Small intestine (tissue), 7 donors: ENCODE results near the gene PIGQ. TPM values are rescaled to one million over a fixed set of nuclear protein-coding genes. Genes with fewer than 3 reads are reported as not detected.
A peak's percentile ranks its signal among the peaks of the same experiment; 100 is the strongest.

Source experiments
- DNase-seq, 2 donors: peaks; one replicate each; pipeline versions ENCODE4 v3.0.0 to v3.0.0-alpha.2; 2013
- FAIRE-seq: peaks from 2 replicates; lab custom pipeline; 2012; peaks lifted over from hg19 to GRCh38; lab: Jason Lieb, UNC
- H3K27ac ChIP-seq, 3 donors: one replicate each; pipeline ENCODE4 v1.5.1; 2013; ENCODE audit warnings: low read length in 2 of 3, mild to moderate bottlenecking in 2 of 3, control low read depth in 1 of 3, inconsistent platforms in 1 of 3, low read depth in 1 of 3, moderate library complexity in 1 of 3
- H3K27me3 ChIP-seq, 3 donors: one replicate each; pipeline ENCODE4 v1.6.1; 2013; ENCODE audit warnings: low read length in 3 of 3, inconsistent platforms in 1 of 3; ENCODE audit not compliant: control insufficient read depth in 3 of 3, insufficient read depth in 3 of 3
- H3K36me3 ChIP-seq, 3 donors: one replicate each; pipeline ENCODE4 v1.6.1; 2013; ENCODE audit warnings: low read length in 3 of 3, inconsistent platforms in 1 of 3, low read depth in 1 of 3, mild to moderate bottlenecking in 1 of 3, moderate library complexity in 1 of 3; ENCODE audit not compliant: control insufficient read depth in 3 of 3, insufficient read depth in 2 of 3
- H3K4me1 ChIP-seq, 3 donors: one replicate each; pipeline ENCODE4 v1.6.1; 2013; ENCODE audit warnings: low read length in 2 of 3, inconsistent platforms in 1 of 3, low read depth in 1 of 3, mild to moderate bottlenecking in 1 of 3, moderate library complexity in 1 of 3; ENCODE audit not compliant: control insufficient read depth in 3 of 3, insufficient read depth in 2 of 3
- H3K4me3 ChIP-seq, 3 donors: one replicate each; pipeline ENCODE4 v1.5.1; 2013; ENCODE audit warnings: low read length in 3 of 3, control low read depth in 1 of 3, inconsistent platforms in 1 of 3, low read depth in 1 of 3, mild to moderate bottlenecking in 1 of 3, moderate library complexity in 1 of 3
- H3K9me3 ChIP-seq, 2 donors: one replicate each; pipeline ENCODE4 v1.6.1; 2013; ENCODE audit warnings: low read depth in 1 of 2, low read length in 1 of 2; ENCODE audit not compliant: control insufficient read depth in 2 of 2, insufficient read depth in 1 of 2
- WGBS, 3 donors: extraction: QIAGEN DNeasy Blood & Tissue Kit; methylation state at CpG; one replicate each; pipeline ENCODE4 v1.1.7; 2013; 5-methylcytosine and 5-hydroxymethylcytosine counted together
- polyA plus RNA-seq, 4 donors: library from polyadenylated mRNA; stranded (reverse) in 3 of 4; unstranded in 1 of 4; fragments of 200-250 nt in 3 of 4; fragments of 120-200 nt in 1 of 4; gene quantifications; one replicate each; pipeline versions ENCODE4 v1.2.1 to v1.2.3, GENCODE V29; 2013
- donor health status: healthy with polysubstance abuse.
- donor health status: control.
- donor health status: control.
- donor health status: Bipolar disorder and iron deficiency.
- donor health status: healthy.

PIGQ gene
- polyA plus RNA-seq, 4 donors = 21.3 to 43.5 (median 28.0) TPM

DNA sequence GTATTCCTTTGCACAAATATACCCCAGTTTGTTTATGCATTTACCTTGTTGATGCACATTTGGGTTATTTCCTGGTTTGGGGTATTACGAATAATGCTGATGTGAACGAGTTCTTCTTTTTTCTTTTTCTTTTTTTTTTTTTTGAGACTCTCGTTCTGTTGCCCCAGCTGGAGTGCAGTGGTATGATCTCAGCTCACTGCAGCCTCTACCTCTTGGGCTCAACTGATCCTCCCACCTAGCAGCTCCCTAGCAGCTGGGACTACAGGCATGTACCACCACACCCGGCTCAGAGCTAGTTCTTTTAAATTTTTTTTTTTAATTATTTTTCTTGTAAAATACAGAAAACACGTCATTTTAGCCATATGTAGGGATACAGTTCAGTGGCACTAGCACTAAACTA lies 34.2 kb downstream of the PIGQ start:
- no peak for DNase-seq
- Histone ChIP-seq H3K27ac (no peak overlapping the region), H3K27me3 (no peaks in the 10 kb centered on the region), H3K4me1 (no peaks in the 10 kb centered on the region), H3K4me3 (no peak overlapping the region), H3K9me3 (peaks cover 0 to 13% of the 10 kb centered on the region in 2 donors), H3K36me3 (peaks cover 0 to 57% (median 0%) of the 10 kb centered on the region in 3 donors)
- FAIRE-seq = no peak
- 75 to 91% (median 83%) methylated on average over 5 of the region's 5 CpGs for WGBS, 3 donors

DNA sequence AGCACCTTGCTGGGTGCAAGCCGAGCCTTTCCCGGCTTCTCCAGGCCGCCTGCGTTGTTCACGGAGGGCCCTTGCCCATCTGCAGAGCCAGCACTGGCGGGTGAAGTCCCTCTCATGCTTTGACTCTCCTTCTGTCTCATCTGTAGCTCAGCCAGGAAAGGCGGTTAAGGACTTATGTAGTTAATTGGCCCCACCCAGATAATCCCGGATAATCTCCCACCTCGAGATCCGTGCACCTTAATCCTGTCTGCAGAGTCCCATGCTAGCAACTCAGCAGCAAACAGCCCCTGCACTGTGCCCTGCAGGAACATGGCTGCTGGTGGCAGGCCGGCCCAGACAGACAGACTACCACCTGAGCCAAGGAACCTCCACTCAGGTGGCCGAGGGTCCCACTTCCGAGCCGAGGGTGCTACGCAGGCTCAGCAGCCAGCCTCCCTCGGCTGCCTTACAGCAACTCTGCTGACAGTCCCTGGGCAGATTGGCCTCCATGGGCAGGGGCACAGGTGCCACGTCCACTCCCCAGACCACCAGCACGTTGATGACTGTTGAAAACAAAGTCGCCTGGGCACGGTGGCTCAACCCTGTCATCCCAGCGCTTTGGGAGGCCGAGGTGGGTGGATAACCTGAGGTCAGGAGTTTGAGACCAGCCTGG lies 37.0 kb downstream of the PIGQ start:
- FAIRE-seq = no peak
- no peak for DNase-seq
- Histone ChIP-seq H3K27me3 (no peaks in the 10 kb centered on the region), H3K4me3 (no peak overlapping the region), H3K4me1 (no peaks in the 10 kb centered on the region), H3K36me3 (peaks cover 0 to 40% (median 0%) of the 10 kb centered on the region in 3 donors), H3K9me3 (peaks cover 0 to 19% of the 10 kb centered on the region in 2 donors), H3K27ac (no peak overlapping the region)
- WGBS, 3 donors = 84 to 93% (median 92%) methylated on average over 22 of the region's 22 CpGs

DNA sequence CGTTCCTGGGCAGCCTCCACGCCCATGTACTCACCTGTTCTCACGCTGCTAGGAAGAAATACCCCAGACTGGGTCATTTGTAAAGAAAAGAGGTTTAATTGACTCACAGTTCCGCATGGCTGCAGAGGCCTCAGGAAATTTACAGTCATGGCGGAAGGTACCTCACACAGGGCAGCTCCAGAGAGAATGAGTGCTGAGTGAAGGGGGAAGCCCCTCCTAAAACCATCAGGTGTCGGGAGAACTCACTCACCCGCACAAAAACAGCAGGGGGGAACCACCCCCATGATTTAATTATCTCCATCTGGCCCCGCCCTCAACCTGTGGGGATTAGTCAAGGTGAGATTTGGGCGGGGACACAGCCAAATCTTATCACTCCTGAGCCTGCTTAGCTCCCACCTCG lies 38.3 kb downstream of the PIGQ start:
- H3K4me3 ChIP-seq = no peak overlapping the region
- H3K9me3 ChIP-seq = peaks cover 0 to 19% of the 10 kb centered on the region in 2 donors
- DNase-seq (no peak), FAIRE-seq (no peak)
- 65 to 70% (median 66%) methylated on average over 10 of the region's 10 CpGs for WGBS, 3 donors
- no peak overlapping the region for H3K27ac ChIP-seq
- peaks cover 0 to 32% (median 0%) of the 10 kb centered on the region in 3 donors for H3K36me3 ChIP-seq
- H3K4me1 ChIP-seq = no peaks in the 10 kb centered on the region
- H3K27me3 ChIP-seq = no peaks in the 10 kb centered on the region

DNA sequence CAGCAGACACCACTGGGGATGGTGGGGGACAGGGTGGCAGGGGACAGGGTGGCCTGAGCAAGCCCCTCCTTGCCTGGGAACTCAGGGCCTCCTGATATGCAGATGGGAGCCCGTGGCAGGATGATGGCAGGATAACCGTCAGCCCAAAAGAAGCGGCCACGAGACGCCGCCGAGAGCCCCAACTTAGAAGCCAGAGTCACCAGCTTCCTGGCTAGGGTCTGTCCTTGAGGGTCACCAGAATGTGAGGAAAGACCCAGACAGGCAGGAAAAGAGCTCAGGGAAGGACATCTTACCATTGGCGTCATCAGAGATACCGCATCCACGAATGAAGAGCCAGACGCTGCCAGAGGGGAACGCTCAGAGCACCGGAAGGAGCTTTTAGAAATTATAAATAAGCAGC lies 39.5 kb downstream of the PIGQ start:
- Histone ChIP-seq H3K4me3 (no peak overlapping the region), H3K4me1 (no peaks in the 10 kb centered on the region), H3K27me3 (no peaks in the 10 kb centered on the region), H3K27ac (no peak overlapping the region), H3K9me3 (peaks cover 0 to 28% of the 10 kb centered on the region in 2 donors), H3K36me3 (peaks cover 0 to 34% (median 0%) of the 10 kb centered on the region in 3 donors)
- DNase-seq = no peak
- no peak for FAIRE-seq
- WGBS, 3 donors = 87 to 89% (median 88%) methylated on average over 13 of the region's 13 CpGs

DNA sequence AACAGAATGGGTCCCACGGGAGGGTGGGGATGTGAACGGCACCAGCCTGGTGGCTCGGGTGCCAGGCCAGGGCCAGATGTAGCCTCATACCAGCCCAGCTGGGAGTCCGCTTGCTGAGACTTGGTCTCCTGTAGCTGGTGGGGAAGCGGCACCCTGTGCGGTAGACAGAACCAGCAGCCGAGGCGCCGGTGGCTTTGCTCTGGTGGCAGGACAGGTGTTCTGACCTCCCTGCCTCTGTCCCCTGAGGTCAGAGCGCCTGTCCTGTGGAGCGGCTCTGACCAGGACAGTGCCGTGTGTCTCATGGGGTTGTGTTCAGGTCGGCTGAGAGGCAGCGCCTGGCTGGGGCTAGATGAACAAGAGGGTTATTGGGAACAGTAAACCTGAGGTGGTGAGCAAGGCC lies 40.2 kb downstream of the PIGQ start:
- no peak overlapping the region for H3K4me3 ChIP-seq
- FAIRE-seq = no peak
- DNase-seq = no peak
- no peak overlapping the region for H3K27ac ChIP-seq
- H3K9me3 ChIP-seq = peaks cover 0 to 23% of the 10 kb centered on the region in 2 donors
- H3K4me1 ChIP-seq = no peaks in the 10 kb centered on the region
- H3K36me3 ChIP-seq = peaks cover 0 to 35% (median 0%) of the 10 kb centered on the region in 3 donors
- WGBS, 3 donors = 74 to 86% (median 83%) methylated on average over 14 of the region's 14 CpGs
- H3K27me3 ChIP-seq = no peaks in the 10 kb centered on the region

DNA sequence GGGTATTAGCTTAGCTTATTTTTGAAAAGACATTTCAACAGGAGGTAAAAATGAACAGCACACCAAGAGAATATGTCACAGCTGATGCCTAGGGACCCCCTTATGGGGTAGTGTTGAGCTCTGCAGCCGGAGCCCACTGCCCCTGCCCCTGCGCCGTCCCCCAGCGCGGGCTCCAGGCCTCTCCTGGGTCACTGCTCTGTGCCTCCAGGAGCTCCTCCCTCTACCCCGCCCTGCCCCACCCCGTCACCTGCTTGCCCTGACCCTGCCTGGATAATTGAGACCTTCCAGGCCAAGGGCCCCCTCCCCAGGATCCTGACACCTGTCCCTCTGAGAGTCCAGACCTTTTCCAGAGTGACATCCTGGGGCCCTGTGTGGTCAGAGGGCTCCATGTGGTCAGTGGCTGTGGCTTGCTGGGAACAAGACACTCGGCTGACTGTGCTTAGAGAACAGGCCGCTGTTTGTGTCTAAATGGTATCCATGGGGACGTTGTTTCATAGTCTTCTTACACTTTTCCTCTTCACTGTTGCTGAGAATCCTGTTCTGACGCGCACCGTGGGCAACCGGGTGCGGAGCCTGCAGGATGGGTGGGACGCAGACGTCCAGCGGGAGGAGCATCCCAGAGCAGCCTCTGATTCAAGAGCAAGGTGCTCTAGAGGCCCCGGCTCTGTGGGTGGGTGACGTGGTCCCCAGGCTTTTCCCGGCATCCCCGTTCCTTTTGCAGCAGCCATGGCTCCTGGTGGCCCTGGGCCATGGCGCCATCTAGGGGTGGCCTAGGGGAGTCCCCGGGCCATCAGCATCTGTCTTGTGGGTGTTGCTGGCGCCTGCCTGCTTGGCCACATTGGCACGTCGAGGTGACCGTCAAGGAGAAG lies 41.0 kb downstream of the PIGQ start:
- WGBS, 3 donors = 51 to 71% (median 62%) methylated on average over 28 of the region's 28 CpGs
- H3K9me3 ChIP-seq = peaks cover 0 to 15% of the 10 kb centered on the region in 2 donors
- DNase-seq = peak in 1 of 2 donors; percentile 60
- H3K36me3 ChIP-seq = peaks cover 0 to 33% (median 0%) of the 10 kb centered on the region in 3 donors
- no peak overlapping the region for H3K27ac ChIP-seq
- H3K27me3 ChIP-seq = no peaks in the 10 kb centered on the region
- H3K4me1 ChIP-seq = no peaks in the 10 kb centered on the region
- FAIRE-seq = no peak
- H3K4me3 ChIP-seq = no peak overlapping the region

DNA sequence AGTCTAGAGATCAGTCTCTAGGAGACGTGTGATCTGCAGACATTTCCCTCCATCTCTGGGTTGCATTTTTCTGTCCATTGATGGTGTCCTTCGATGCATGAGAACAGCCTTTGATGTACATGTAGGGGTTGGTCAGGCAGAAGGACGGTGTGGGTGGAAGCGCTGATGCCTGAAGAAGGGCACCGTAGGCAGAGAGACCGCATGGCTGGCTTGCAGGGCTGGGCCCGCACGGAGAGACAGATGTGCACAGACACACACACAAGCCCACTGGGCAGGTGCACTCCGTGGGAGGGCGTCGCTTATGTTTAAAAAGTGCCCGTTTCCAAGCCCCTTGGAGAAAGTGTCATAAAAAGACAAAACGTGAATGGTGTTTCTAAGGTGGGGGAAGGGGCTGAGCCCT lies 45.4 kb downstream of the PIGQ start:
- no peak for FAIRE-seq

DNA sequence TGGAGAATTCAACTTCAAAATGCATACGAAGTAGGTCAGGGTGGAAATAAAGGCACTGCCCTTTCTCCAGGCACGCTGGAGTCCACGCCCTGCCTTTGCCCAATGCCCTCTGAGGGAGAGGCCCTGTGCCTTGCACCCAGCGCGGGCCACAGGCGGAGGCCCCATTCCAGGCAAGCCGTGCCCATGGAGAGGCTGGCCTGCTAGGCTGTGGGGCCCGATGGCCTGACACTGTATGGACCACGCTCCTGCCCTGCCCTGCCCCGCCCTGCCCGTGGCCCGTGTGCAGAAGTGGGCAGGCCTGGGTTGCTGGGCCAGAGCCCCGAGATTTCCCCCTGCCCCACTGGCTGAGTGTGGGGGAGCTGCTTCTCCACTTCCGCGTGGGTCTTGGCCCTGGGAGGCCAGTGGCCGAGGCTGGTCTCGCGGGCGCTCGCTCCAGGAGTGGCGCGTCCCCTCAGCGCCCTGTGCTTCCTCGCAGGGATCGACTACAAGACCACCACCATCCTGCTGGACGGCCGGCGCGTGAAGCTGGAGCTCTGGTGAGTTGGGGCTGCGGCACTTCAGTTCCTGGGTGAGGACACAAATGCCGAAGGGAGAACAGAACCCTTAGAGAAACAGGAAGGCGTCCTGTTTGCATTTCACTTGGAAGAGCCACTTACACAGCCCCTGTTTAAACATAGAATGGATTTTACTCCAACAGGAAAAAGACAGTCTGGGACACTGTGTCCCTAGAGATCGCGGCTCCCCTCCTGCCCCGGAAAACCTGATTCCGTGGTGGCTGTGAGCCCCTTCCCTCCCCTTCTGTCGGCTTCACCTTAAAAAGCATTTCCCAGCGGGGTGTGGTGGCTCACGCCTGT lies 47.2 kb downstream of the PIGQ start:
- peak overlapping the region in 1 of 3 donors; percentile 49 for H3K27ac ChIP-seq
- FAIRE-seq = no peak
- WGBS, 3 donors = 81 to 91% (median 84%) methylated on average over 36 to 39 of the region's 39 CpGs

More for the DNA sequence above, 45.4 kb downstream of the PIGQ start:
- DNase-seq = no peak
- no peak overlapping the region for H3K4me3 ChIP-seq
- peaks cover 0 to 2% (median 0%) of the 10 kb centered on the region in 3 donors for H3K4me1 ChIP-seq
- no peaks in the 10 kb centered on the region for H3K27me3 ChIP-seq
- peaks cover 0 to 15% of the 10 kb centered on the region in 2 donors for H3K9me3 ChIP-seq
- no peak overlapping the region for H3K27ac ChIP-seq
- peaks cover 0 to 44% (median 0%) of the 10 kb centered on the region in 3 donors for H3K36me3 ChIP-seq
- WGBS, 3 donors = 90 to 93% (median 93%) methylated on average over 13 of the region's 13 CpGs

More for the DNA sequence above, 47.2 kb downstream of the PIGQ start:
- H3K4me3 ChIP-seq = no peak overlapping the region
- H3K9me3 ChIP-seq = peaks cover 0 to 9% of the 10 kb centered on the region in 2 donors
- peak in 1 of 2 donors; percentile 57 for DNase-seq
- H3K36me3 ChIP-seq = peaks cover 0 to 52% (median 0%) of the 10 kb centered on the region in 3 donors
- no peaks in the 10 kb centered on the region for H3K27me3 ChIP-seq
- H3K4me1 ChIP-seq = peaks cover 0 to 2% (median 0%) of the 10 kb centered on the region in 3 donors
